ENCODE results near the gene TCFL5. TPM values are rescaled to one million over a fixed set of nuclear protein-coding genes. Genes with fewer than 3 reads are reported as not detected.

The TCFL5 gene
- total RNA-seq, 3 donors from 2014 or later = 4.3 to 13.3 (median 6.6) TPM

GRCh38 chr20:62880935-62881661 lies 19.5 kb upstream of the TCFL5 start:
- Histone ChIP-seq H3K4me3 (no peak overlapping the region), H3K4me1 (ENCODE audit: low read depth) (no peaks in the 10 kb centered on the region), H3K36me3 (ENCODE audit: low read depth) (peaks cover 6% of the 10 kb centered on the region), H3K9me3 (no peaks in the 10 kb centered on the region)
- ATAC-seq (no peak), DNase-seq (no peak)
- intact Hi-C loops (cut with DNase I, micrococcal nuclease) = no loop called here
- no peak for TF ChIP-seq CTCF (IDR thresholded peaks at IDR 0.05)

- ATAC-seq (no peak), DNase-seq (no peak)
- Histone ChIP-seq H3K4me3 (no peak overlapping the region), H3K36me3 (ENCODE audit: low read depth) (peaks cover 6% of the 10 kb centered on the region), H3K4me1 (ENCODE audit: low read depth) (no peaks in the 10 kb centered on the region), H3K9me3 (no peaks in the 10 kb centered on the region)
- intact Hi-C loops (cut with DNase I, micrococcal nuclease) = no loop called here
- TF ChIP-seq CTCF (IDR thresholded peaks at IDR 0.05) = no peak
These were observed 18.7 kb upstream of the TCFL5 start for GRCh38 chr20:62880147-62880934.

- no peaks in the 10 kb centered on the region for H3K4me1 ChIP-seq (ENCODE audit: low read depth)
- no peaks in the 10 kb centered on the region for H3K9me3 ChIP-seq
- ATAC-seq (no peak), DNase-seq (no peak)
- no peak overlapping the region for H3K4me3 ChIP-seq
- peaks cover 6% of the 10 kb centered on the region for H3K36me3 ChIP-seq (ENCODE audit: low read depth)
- intact Hi-C loops (cut with DNase I, micrococcal nuclease) = loop anchor here in 1 of 2 donors (10.0 kb wide), 1 partner anchor 125 kb away; the partner anchor contains the start of gene BHLHE23
- TF ChIP-seq CTCF (IDR thresholded peaks at IDR 0.05) = no peak
These were observed 17.9 kb upstream of the TCFL5 start for GRCh38 chr20:62879275-62880146.

- intact Hi-C loops (cut with DNase I, micrococcal nuclease) = loop anchor here in 1 of 2 donors (10.0 kb wide), 1 partner anchor 126 kb away; the partner anchor contains the start of gene BHLHE23
- no peak for ATAC-seq
- no peak for TF ChIP-seq CTCF (IDR thresholded peaks at IDR 0.05)
- Histone ChIP-seq H3K36me3 (ENCODE audit: low read depth) (peaks cover 6% of the 10 kb centered on the region), H3K4me1 (ENCODE audit: low read depth) (no peaks in the 10 kb centered on the region), H3K4me3 (no peak overlapping the region), H3K9me3 (no peaks in the 10 kb centered on the region)
- no peak for DNase-seq
These were observed 16.8 kb upstream of the TCFL5 start for GRCh38 chr20:62878244-62879038.
